ENCODE measurements around the gene MYORG.

- TF ChIP-seq POLR2A (IDR thresholded peaks at IDR 0.05): no peak
- TF ChIP-seq, protein P1, sequence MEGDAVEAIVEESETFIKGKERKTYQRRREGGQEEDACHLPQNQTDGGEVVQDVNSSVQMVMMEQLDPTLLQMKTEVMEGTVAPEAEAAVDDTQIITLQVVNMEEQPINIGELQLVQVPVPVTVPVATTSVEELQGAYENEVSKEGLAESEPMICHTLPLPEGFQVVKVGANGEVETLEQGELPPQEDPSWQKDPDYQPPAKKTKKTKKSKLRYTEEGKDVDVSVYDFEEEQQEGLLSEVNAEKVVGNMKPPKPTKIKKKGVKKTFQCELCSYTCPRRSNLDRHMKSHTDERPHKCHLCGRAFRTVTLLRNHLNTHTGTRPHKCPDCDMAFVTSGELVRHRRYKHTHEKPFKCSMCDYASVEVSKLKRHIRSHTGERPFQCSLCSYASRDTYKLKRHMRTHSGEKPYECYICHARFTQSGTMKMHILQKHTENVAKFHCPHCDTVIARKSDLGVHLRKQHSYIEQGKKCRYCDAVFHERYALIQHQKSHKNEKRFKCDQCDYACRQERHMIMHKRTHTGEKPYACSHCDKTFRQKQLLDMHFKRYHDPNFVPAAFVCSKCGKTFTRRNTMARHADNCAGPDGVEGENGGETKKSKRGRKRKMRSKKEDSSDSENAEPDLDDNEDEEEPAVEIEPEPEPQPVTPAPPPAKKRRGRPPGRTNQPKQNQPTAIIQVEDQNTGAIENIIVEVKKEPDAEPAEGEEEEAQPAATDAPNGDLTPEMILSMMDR (IDR thresholded peaks at IDR 0.05 in 4 of 5, conservative IDR thresholded peaks at IDR 0.05 in 1 of 5): no peak
Observed at GRCh38 chr9:34386656-34387055, 10.0 kb upstream of the MYORG start.
